ENCODE results near the gene NRIP3. TPM values are rescaled to one million over a fixed set of nuclear protein-coding genes. Genes with fewer than 3 reads are reported as not detected.

Gene NRIP3
- total RNA-seq, 4 donors from 2014 or later: 0.29 to 6.8 (median 3.8) TPM

GRCh38 chr11:9042488-9042887 is 38.7 kb upstream of the NRIP3 start:
- no peak for DNase-seq
- intact Hi-C loops (cut with DNase I; ENCODE audit: low total_unique reads): no loop called here
- H3K4me1 ChIP-seq: peaks cover 0 to 3% of the 10 kb centered on the region in 2 donors
- no peaks in the 10 kb centered on the region for H3K9me3 ChIP-seq
- H3K27me3 ChIP-seq: no peaks in the 10 kb centered on the region
- TF ChIP-seq POLR2A (IDR thresholded peaks at IDR 0.05): no peak
- TF ChIP-seq CTCF (IDR thresholded peaks at IDR 0.05): no peak
- H3K36me3 ChIP-seq: no peaks in the 10 kb centered on the region
- no peak overlapping the region for H3K27ac ChIP-seq
- no peak overlapping the region for H3K4me3 ChIP-seq

- Histone ChIP-seq H3K36me3 (no peaks in the 10 kb centered on the region), H3K27ac (no peak overlapping the region), H3K4me3 (no peak overlapping the region), H3K27me3 (no peaks in the 10 kb centered on the region), H3K9me3 (no peaks in the 10 kb centered on the region), H3K4me1 (no peaks in the 10 kb centered on the region)
- intact Hi-C loops (cut with DNase I; ENCODE audit: low total_unique reads): no loop called here
- no peak for DNase-seq
- TF ChIP-seq CTCF (IDR thresholded peaks at IDR 0.05): no peak
- no peak for TF ChIP-seq POLR2A (IDR thresholded peaks at IDR 0.05)
Observed at GRCh38 chr11:9041747-9042146, 37.9 kb upstream of the NRIP3 start.

- intact Hi-C loops (cut with DNase I; ENCODE audit: low total_unique reads): no loop called here
- Histone ChIP-seq H3K4me3 (no peak overlapping the region), H3K9me3 (no peaks in the 10 kb centered on the region), H3K36me3 (no peaks in the 10 kb centered on the region), H3K4me1 (no peaks in the 10 kb centered on the region), H3K27me3 (no peaks in the 10 kb centered on the region), H3K27ac (no peak overlapping the region)
- TF ChIP-seq CTCF (IDR thresholded peaks at IDR 0.05) (no peak), POLR2A (IDR thresholded peaks at IDR 0.05) (no peak)
- DNase-seq: no peak
Observed at GRCh38 chr11:9040410-9040809, 36.6 kb upstream of the NRIP3 start.

- H3K36me3 ChIP-seq: no peaks in the 10 kb centered on the region
- intact Hi-C loops (cut with DNase I; ENCODE audit: low total_unique reads): no loop called here
Observed at GRCh38 chr11:9039863-9040262, 36.1 kb upstream of the NRIP3 start.

GRCh38 chr11:9039198-9039597 is 35.4 kb upstream of the NRIP3 start:
- no peaks in the 10 kb centered on the region for H3K36me3 ChIP-seq
- H3K27ac ChIP-seq: no peak overlapping the region
- TF ChIP-seq POLR2A (IDR thresholded peaks at IDR 0.05) (no peak), CTCF (IDR thresholded peaks at IDR 0.05) (no peak)
- intact Hi-C loops (cut with DNase I; ENCODE audit: low total_unique reads): no loop called here
- no peaks in the 10 kb centered on the region for H3K9me3 ChIP-seq
- no peak for DNase-seq
- H3K4me1 ChIP-seq: no peaks in the 10 kb centered on the region
- H3K4me3 ChIP-seq: no peak overlapping the region
- H3K27me3 ChIP-seq: no peaks in the 10 kb centered on the region

More at GRCh38 chr11:9039863-9040262, 36.1 kb upstream of the NRIP3 start:
- no peaks in the 10 kb centered on the region for H3K9me3 ChIP-seq
- no peaks in the 10 kb centered on the region for H3K27me3 ChIP-seq
- no peak overlapping the region for H3K27ac ChIP-seq
- TF ChIP-seq CTCF (IDR thresholded peaks at IDR 0.05) (no peak), POLR2A (IDR thresholded peaks at IDR 0.05) (no peak)
- H3K4me1 ChIP-seq: no peaks in the 10 kb centered on the region
- DNase-seq: no peak
- no peak overlapping the region for H3K4me3 ChIP-seq

Measured in uterus (tissue), 4 donors.